Measurements from ENCODE around the gene AOC3.
A peak's percentile ranks its signal among the peaks of the same experiment; 100 is the strongest.
"Not testable (repeated sequence)": the region's sequence is repeated elsewhere in the genome, so short reads cannot be mapped to it uniquely, and the experiment has no call there.

AOC3 gene

GRCh38 chr17:42886283-42887176, 35.5 kb downstream of the AOC3 start:
- H3K27ac ChIP-seq = no peak overlapping the region

GRCh38 chr17:42889809-42890208, 38.8 kb downstream of the AOC3 start:
- DNase-seq (ENCODE audit: low read depth, low spot score) = no peak
- no peak overlapping the region for H3K27ac ChIP-seq

More at GRCh38 chr17:42886283-42887176, 35.5 kb downstream of the AOC3 start:
- DNase-seq (ENCODE audit: low read depth, low spot score) = no peak

DNA sequence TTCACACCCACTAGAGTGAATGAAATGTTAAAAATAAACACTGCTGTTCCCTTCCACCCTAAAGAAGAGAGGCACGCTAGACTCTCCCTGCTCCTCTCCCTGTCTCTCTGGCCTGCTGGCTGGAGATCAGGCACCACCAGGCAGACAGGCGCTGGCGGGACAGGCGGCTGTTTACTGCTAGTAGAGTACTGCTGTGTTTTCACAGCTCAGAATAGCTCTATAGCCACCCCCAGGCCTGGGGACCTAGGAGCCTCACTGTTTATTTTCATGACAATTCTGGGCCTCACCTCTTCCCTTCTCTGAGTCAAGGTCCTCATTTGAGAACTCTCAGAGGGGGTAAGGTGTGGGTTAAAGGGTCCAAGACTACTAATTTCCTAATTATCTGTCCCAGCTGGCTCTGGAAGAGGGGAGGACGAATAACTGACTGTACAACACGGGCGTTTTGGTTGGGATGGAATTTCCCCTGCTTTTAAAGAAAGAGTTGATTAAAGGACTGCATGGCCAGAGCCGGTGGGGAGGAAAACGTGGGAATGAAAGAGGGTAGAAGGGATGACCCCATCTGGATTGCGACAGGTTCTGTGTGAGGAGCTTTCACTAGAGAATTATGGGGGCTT, 40.6 kb downstream of the AOC3 start:
- DNase-seq (ENCODE audit: low read depth, low spot score) = no peak
- no peak overlapping the region for H3K27ac ChIP-seq

GRCh38 chr17:42893359-42893758, 42.4 kb downstream of the AOC3 start:
- no peak for DNase-seq (ENCODE audit: low read depth, low spot score)
- H3K27ac ChIP-seq = no peak overlapping the region

GRCh38 chr17:42894283-42895184, 43.5 kb downstream of the AOC3 start:
- no peak for DNase-seq (ENCODE audit: low read depth, low spot score)
- H3K27ac ChIP-seq = no peak overlapping the region

GRCh38 chr17:42895185-42895555, 44.2 kb downstream of the AOC3 start:
- DNase-seq (ENCODE audit: low read depth, low spot score) = peak; percentile 37
- H3K27ac ChIP-seq = no peak overlapping the region

GRCh38 chr17:42898147-42898811, 47.3 kb downstream of the AOC3 start:
- no peak overlapping the region for H3K27ac ChIP-seq
- DNase-seq (ENCODE audit: low read depth, low spot score) = no peak

GRCh38 chr17:42899981-42900380, 49.0 kb downstream of the AOC3 start:
- not testable (repeated sequence) for DNase-seq (ENCODE audit: low read depth, low spot score)

GRCh38 chr17:42900460-42901331, 49.7 kb downstream of the AOC3 start, which contains the start of gene G6PC1:
TSS of gene G6PC1 (plus strand) at chr17:42900799. CDS start at chr17:42900877, 78 bp downstream.
- H3K27ac ChIP-seq = no peak within 1 kb of the TSS
- no peak for DNase-seq (ENCODE audit: low read depth, low spot score)

More at GRCh38 chr17:42899981-42900380, 49.0 kb downstream of the AOC3 start:
- not testable (repeated sequence) for H3K27ac ChIP-seq

DNA sequence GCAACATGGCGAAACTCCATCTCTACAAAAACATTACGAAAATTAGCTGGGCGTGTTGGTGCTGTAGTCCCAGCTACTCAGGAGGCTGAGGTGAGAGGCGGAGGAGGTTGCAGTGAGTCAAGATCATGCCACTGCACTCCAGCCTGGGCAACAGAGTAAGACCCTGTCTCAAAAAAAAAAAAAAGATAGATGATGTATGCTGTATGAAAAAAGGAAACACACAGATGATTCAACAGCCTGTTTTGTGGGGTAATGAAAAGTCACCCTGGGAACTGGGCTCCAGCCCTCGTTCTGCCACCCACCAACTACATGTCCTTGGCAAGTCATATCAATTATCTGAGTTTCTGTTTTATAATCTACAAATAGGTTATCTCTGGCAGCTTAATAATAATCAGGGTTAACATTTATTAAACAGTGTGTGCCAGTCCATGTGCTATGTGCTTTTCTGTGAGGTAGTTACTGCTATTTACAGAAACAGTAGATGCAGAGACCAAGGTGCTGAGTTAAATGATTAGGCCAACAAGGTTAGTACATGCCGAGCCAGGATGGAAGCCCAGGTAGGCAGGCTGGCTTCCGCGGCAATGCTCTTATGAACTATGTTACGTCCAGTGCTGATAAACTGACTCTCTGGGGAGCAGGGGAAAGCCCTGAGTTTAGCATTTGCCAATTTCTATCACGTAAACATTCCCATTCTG, 50.7 kb downstream of the AOC3 start:
- no peak for DNase-seq (ENCODE audit: low read depth, low spot score)
- no peak overlapping the region for H3K27ac ChIP-seq

DNA sequence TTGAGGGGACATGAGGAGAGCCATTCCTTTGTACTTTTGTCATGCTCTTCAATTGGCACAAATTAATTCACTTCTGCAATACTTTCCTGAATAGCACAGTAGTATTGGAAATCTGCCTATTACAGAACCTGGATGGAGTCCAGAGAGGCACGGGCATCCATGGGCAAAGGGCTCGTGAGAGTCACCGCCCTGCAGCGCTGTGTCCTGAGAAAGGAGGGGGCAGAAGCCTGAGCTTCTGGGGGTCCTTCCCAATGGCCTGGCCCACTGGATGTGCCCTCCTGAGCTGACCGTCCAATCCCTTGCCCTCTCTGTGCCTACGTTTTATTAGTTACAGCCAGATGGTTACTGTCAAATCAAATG, 53.1 kb downstream of the AOC3 start:
- no peak overlapping the region for H3K27ac ChIP-seq
- DNase-seq (ENCODE audit: low read depth, low spot score) = no peak

- H3K27ac ChIP-seq = no peak overlapping the region
- DNase-seq (ENCODE audit: low read depth, low spot score) = no peak
Observed at GRCh38 chr17:42906772-42907446, 55.9 kb downstream of the AOC3 start.
